Measurements from ENCODE around the gene HRH1.
A peak's percentile ranks its signal among the peaks of the same experiment; 100 is the strongest.
"Not testable (repeated sequence)": the region's sequence is repeated elsewhere in the genome, so short reads cannot be mapped to it uniquely, and the experiment has no call there.

Gene HRH1

GRCh38 chr3:11213810-11214450 lies 59.6 kb downstream of the HRH1 start:
- no peak for DNase-seq (ENCODE audit: low spot score)
- Mint-ChIP-seq H3K4me1 (ENCODE audit: low read depth) (peaks cover 4% of the 10 kb centered on the region), H3K27ac (no peak overlapping the region), H3K9me3 (no peaks in the 10 kb centered on the region), H3K4me3 (no peak overlapping the region), H3K27me3 (ENCODE audit: low read depth) (peaks cover 11% of the 10 kb centered on the region), H3K36me3 (ENCODE audit: low read depth) (no peaks in the 10 kb centered on the region)

GRCh38 chr3:11214451-11214978 lies 60.2 kb downstream of the HRH1 start:
- DNase-seq (ENCODE audit: low spot score) = no peak
- Mint-ChIP-seq H3K27ac (no peak overlapping the region), H3K4me1 (ENCODE audit: low read depth) (peaks cover 4% of the 10 kb centered on the region), H3K4me3 (no peak overlapping the region), H3K27me3 (ENCODE audit: low read depth) (peaks cover 11% of the 10 kb centered on the region), H3K36me3 (ENCODE audit: low read depth) (no peaks in the 10 kb centered on the region), H3K9me3 (no peaks in the 10 kb centered on the region)

GRCh38 chr3:11217370-11217769 lies 63.1 kb downstream of the HRH1 start:
- not testable (repeated sequence) for H3K27ac Mint-ChIP-seq; DNase-seq (ENCODE audit: low spot score); H3K4me1 Mint-ChIP-seq (ENCODE audit: low read depth); H3K4me3 Mint-ChIP-seq; H3K9me3 Mint-ChIP-seq; H3K36me3 Mint-ChIP-seq (ENCODE audit: low read depth)
- peaks cover 16% of the 10 kb centered on the region for H3K27me3 Mint-ChIP-seq (ENCODE audit: low read depth)

GRCh38 chr3:11220230-11220629 lies 65.9 kb downstream of the HRH1 start:
- Mint-ChIP-seq H3K4me1 (ENCODE audit: low read depth) (peaks cover 3% of the 10 kb centered on the region), H3K36me3 (ENCODE audit: low read depth) (no peaks in the 10 kb centered on the region), H3K27me3 (ENCODE audit: low read depth) (peaks cover 6% of the 10 kb centered on the region), H3K4me3 (no peak overlapping the region), H3K27ac (no peak overlapping the region), H3K9me3 (no peaks in the 10 kb centered on the region)
- no peak for DNase-seq (ENCODE audit: low spot score)

- peaks cover 6% of the 10 kb centered on the region for H3K27me3 Mint-ChIP-seq (ENCODE audit: low read depth)
- H3K27ac Mint-ChIP-seq = no peak overlapping the region
- no peaks in the 10 kb centered on the region for H3K9me3 Mint-ChIP-seq
- no peak overlapping the region for H3K4me3 Mint-ChIP-seq
- H3K36me3 Mint-ChIP-seq (ENCODE audit: low read depth) = no peaks in the 10 kb centered on the region
- peaks cover 11% of the 10 kb centered on the region for H3K4me1 Mint-ChIP-seq (ENCODE audit: low read depth)
- DNase-seq (ENCODE audit: low spot score) = no peak
Observed at GRCh38 chr3:11221818-11222415, 67.6 kb downstream of the HRH1 start.

GRCh38 chr3:11224010-11224409 lies 69.7 kb downstream of the HRH1 start:
- no peak overlapping the region for H3K27ac Mint-ChIP-seq
- peaks cover 6% of the 10 kb centered on the region for H3K27me3 Mint-ChIP-seq (ENCODE audit: low read depth)
- no peaks in the 10 kb centered on the region for H3K9me3 Mint-ChIP-seq
- no peaks in the 10 kb centered on the region for H3K36me3 Mint-ChIP-seq (ENCODE audit: low read depth)
- no peak overlapping the region for H3K4me3 Mint-ChIP-seq
- H3K4me1 Mint-ChIP-seq (ENCODE audit: low read depth) = peaks cover 16% of the 10 kb centered on the region
- DNase-seq (ENCODE audit: low spot score) = no peak

- DNase-seq (ENCODE audit: low spot score) = no peak
- Mint-ChIP-seq H3K27ac (no peak overlapping the region), H3K4me1 (ENCODE audit: low read depth) (peaks cover 16% of the 10 kb centered on the region), H3K9me3 (no peaks in the 10 kb centered on the region), H3K27me3 (ENCODE audit: low read depth) (peaks cover 7% of the 10 kb centered on the region), H3K36me3 (ENCODE audit: low read depth) (no peaks in the 10 kb centered on the region), H3K4me3 (no peak overlapping the region)
Observed at GRCh38 chr3:11224870-11225229, 70.6 kb downstream of the HRH1 start.

- no peak for DNase-seq (ENCODE audit: low spot score)
- Mint-ChIP-seq H3K27ac (no peak overlapping the region), H3K4me1 (ENCODE audit: low read depth) (peaks cover 16% of the 10 kb centered on the region), H3K36me3 (ENCODE audit: low read depth) (no peaks in the 10 kb centered on the region), H3K4me3 (no peak overlapping the region), H3K27me3 (ENCODE audit: low read depth) (peaks cover 8% of the 10 kb centered on the region), H3K9me3 (no peaks in the 10 kb centered on the region)
Observed at GRCh38 chr3:11226042-11226370, 71.7 kb downstream of the HRH1 start.

GRCh38 chr3:11228041-11228440 lies 73.7 kb downstream of the HRH1 start:
- Mint-ChIP-seq H3K4me3 (no peak overlapping the region), H3K9me3 (no peaks in the 10 kb centered on the region), H3K36me3 (ENCODE audit: low read depth) (no peaks in the 10 kb centered on the region), H3K27me3 (ENCODE audit: low read depth) (peaks cover 16% of the 10 kb centered on the region), H3K27ac (no peak overlapping the region), H3K4me1 (ENCODE audit: low read depth) (peaks cover 16% of the 10 kb centered on the region)
- no peak for DNase-seq (ENCODE audit: low spot score)

GRCh38 chr3:11230125-11230524 lies 75.8 kb downstream of the HRH1 start:
- H3K27me3 Mint-ChIP-seq (ENCODE audit: low read depth) = peaks cover 26% of the 10 kb centered on the region
- H3K4me3 Mint-ChIP-seq = no peak overlapping the region
- H3K27ac Mint-ChIP-seq = no peak overlapping the region
- H3K36me3 Mint-ChIP-seq (ENCODE audit: low read depth) = no peaks in the 10 kb centered on the region
- H3K9me3 Mint-ChIP-seq = no peaks in the 10 kb centered on the region
- DNase-seq (ENCODE audit: low spot score) = no peak
- peaks cover 14% of the 10 kb centered on the region for H3K4me1 Mint-ChIP-seq (ENCODE audit: low read depth)

GRCh38 chr3:11230832-11231231 lies 76.5 kb downstream of the HRH1 start:
- H3K27ac Mint-ChIP-seq = no peak overlapping the region
- H3K36me3 Mint-ChIP-seq (ENCODE audit: low read depth) = no peaks in the 10 kb centered on the region
- no peaks in the 10 kb centered on the region for H3K9me3 Mint-ChIP-seq
- peaks cover 28% of the 10 kb centered on the region for H3K27me3 Mint-ChIP-seq (ENCODE audit: low read depth)
- no peak for DNase-seq (ENCODE audit: low spot score)
- peaks cover 9% of the 10 kb centered on the region for H3K4me1 Mint-ChIP-seq (ENCODE audit: low read depth)
- H3K4me3 Mint-ChIP-seq = no peak overlapping the region

GRCh38 chr3:11235385-11235784 lies 81.1 kb downstream of the HRH1 start:
- H3K9me3 Mint-ChIP-seq = peaks cover 20% of the 10 kb centered on the region
- H3K4me3 Mint-ChIP-seq = no peak overlapping the region
- H3K4me1 Mint-ChIP-seq (ENCODE audit: low read depth) = peaks cover 17% of the 10 kb centered on the region

GRCh38 chr3:11236588-11237461 lies 82.5 kb downstream of the HRH1 start:
- H3K4me1 Mint-ChIP-seq (ENCODE audit: low read depth) = peaks cover 20% of the 10 kb centered on the region
- H3K4me3 Mint-ChIP-seq = no peak overlapping the region
- DNase-seq (ENCODE audit: low spot score) = peak; percentile 51
- peaks cover 22% of the 10 kb centered on the region for H3K27me3 Mint-ChIP-seq (ENCODE audit: low read depth)
- H3K27ac Mint-ChIP-seq = no peak overlapping the region
- H3K36me3 Mint-ChIP-seq (ENCODE audit: low read depth) = peaks cover 5% of the 10 kb centered on the region
- peaks cover 25% of the 10 kb centered on the region for H3K9me3 Mint-ChIP-seq

More at GRCh38 chr3:11235385-11235784, 81.1 kb downstream of the HRH1 start:
- H3K36me3 Mint-ChIP-seq (ENCODE audit: low read depth) = peaks cover 1% of the 10 kb centered on the region
- H3K27ac Mint-ChIP-seq = no peak overlapping the region
- H3K27me3 Mint-ChIP-seq (ENCODE audit: low read depth) = peaks cover 28% of the 10 kb centered on the region
- DNase-seq (ENCODE audit: low spot score) = no peak

- Mint-ChIP-seq H3K36me3 (ENCODE audit: low read depth) (peaks cover 5% of the 10 kb centered on the region), H3K9me3 (peaks cover 25% of the 10 kb centered on the region), H3K27me3 (ENCODE audit: low read depth) (peaks cover 14% of the 10 kb centered on the region), H3K4me3 (peak overlapping the region; percentile 13), H3K4me1 (ENCODE audit: low read depth) (peaks cover 20% of the 10 kb centered on the region), H3K27ac (peak overlapping the region; percentile 68)
- peak; percentile 36 for DNase-seq (ENCODE audit: low spot score)
Observed at GRCh38 chr3:11238060-11238459, 83.8 kb downstream of the HRH1 start.

Measured in T-helper 2 cell treated with Interferon-gamma antibody and Interleukin-4, amounts not matched to agents 5 μg/mL and 100 μg/mL, for 36 hours (primary cell).